WI38 (cell line): ENCODE data around the gene WARS2.

Experiments
- H3K4me3 ChIP-seq: 2 replicates; pipeline ENCODE4 v1.5.1; 2011; ENCODE audit warnings: low read depth, mild to moderate bottlenecking, control low read depth, low read length
- CTCF ChIP-seq: IDR thresholded peaks from 2 replicates; pipeline ENCODE4 v1.5.1; 2012; ENCODE audit warnings: low read depth, mild to moderate bottlenecking, control low read depth, low read length

The WARS2 gene

GRCh38 chr1:118993700-118994026 is 146.8 kb downstream of the WARS2 start:
- no peak overlapping the region for H3K4me3 ChIP-seq
- no peak for TF ChIP-seq CTCF

DNA sequence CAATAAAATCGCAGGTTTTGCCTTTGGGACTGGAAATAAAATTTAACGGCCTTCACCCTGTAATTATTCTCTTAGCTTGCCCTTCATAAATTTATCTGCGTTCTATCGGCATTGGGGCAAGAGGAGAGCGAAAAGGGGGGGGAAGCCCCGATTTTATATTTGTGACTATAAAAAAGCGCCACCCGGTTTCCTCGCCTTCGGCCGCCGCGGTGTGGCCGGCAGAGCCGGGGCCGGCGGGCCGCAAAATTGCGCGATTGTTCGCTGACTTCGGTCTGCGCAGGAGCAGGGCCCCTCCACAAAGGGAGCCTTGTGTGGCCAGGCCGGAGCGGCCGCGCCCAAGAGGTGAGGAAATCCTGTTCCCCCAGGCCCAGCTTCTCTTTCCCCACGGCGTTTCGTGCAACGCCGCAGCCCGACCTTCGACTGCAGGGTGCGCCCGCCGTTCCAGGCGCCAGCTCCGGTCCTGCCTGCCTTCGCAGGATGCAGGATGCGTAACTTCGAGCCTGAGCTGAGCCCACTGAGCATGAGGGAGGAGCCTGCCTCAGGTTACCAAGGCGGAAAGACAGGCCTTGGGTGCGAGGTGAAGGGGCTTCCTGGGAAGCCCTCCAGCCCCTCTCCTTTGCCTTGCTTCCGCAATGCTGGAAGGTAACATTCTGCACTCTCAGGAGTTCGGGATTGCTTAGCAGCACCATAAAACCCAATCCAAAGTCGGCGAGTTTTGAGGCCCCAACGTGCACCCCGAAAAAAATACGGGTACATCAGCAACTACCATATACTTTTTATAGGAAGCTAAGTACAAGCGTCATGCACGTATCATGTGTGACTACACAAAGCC is 147.4 kb downstream of the WARS2 start:
- TF ChIP-seq CTCF = no peak
- H3K4me3 ChIP-seq = no peak overlapping the region

DNA sequence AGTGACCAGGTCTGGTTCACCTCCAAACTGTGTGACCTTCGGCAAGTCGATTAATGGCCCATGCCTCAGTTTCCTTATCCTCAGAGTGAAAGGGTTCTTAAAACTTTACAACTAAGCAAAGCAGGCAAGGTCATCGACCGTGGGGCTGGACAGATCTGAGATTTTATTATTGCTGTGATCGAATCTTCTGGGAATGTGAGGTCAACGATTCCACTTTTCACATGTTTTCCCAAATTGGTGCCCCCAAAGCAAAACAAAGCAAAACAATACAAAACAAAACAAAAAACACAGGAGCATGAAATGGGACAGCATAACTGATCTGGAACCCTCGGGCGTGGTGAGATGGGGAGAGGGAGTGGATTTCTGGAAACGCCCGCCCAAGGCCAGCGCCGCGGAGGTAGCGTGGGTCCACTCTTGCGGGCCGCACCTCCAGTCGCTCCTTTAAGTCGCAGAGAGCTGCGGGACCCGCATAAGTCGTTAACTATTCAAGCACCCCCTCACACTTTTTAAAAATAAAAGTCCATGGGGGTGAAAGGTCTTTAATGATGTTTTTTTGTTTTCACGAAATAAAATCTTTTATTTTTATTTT is 148.1 kb downstream of the WARS2 start:
- TF ChIP-seq CTCF = no peak
- H3K4me3 ChIP-seq = no peak overlapping the region

- no peak overlapping the region for H3K4me3 ChIP-seq
- no peak for TF ChIP-seq CTCF
Observed at GRCh38 chr1:118991448-118991847, 149.0 kb downstream of the WARS2 start.

- H3K4me3 ChIP-seq = no peak overlapping the region
- no peak for TF ChIP-seq CTCF
Observed at GRCh38 chr1:118990513-118991152, 149.8 kb downstream of the WARS2 start.

- H3K4me3 ChIP-seq = no peak overlapping the region
Observed at GRCh38 chr1:118989878-118990378, 150.5 kb downstream of the WARS2 start.

More at GRCh38 chr1:118989878-118990378, 150.5 kb downstream of the WARS2 start:
- TF ChIP-seq CTCF = no peak
